ENCODE data around the gene SLC2A13.

Gene SLC2A13

DNA sequence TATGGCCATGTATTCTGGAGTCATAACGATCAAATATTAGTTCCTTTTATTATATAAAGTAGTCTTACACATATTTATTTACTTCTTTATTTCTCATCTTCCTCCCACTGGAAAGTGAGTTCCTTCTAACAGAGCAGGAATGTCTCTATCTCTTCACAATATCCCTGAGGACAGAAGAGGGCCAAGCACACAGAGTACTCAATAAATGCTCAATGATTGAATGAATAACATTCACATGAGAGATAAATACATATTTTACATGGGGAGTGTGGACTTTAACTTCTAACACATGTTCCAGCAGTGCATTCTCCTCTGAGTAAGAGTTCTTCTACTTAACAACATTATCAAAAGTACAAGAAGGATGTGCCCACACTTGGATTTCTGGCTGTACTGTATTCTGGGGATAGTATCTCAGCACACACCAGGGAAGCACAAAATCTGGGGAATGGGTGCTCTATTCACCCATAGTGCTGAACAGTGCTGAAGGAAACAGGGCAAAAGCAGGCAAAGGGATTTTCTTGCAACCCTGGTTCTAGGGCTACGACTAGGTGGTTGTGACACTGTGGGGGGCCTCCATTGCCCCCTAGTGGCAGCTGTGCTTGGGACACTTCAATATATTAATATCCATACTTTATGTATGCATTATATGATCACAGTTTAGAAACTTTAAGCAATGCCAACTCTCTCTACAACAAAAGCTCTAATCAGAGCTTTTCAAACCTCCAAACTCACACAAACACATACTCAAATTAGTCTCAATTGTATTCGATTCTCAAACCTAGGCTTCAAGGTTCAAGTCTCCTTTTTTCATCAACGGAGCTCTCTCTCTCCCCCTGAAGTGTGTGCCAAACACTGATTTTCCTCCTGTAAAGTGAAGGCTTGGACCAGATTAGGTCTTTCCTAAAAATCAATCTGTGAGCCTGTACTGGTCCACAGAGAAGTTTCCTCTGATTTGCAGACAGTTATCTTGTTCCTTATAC, 115.5 kb downstream of the SLC2A13 start:
- DNase-seq (ENCODE audit: low read depth) = peak; percentile 7

- no peak for DNase-seq (ENCODE audit: low read depth)
Observed at GRCh38 chr12:39989501-39989900, 116.4 kb downstream of the SLC2A13 start.

- no peak for DNase-seq (ENCODE audit: low read depth)
Observed at GRCh38 chr12:39988574-39988973, 117.3 kb downstream of the SLC2A13 start.

GRCh38 chr12:39986674-39987073, 119.2 kb downstream of the SLC2A13 start:
- DNase-seq (ENCODE audit: low read depth) = no peak

GRCh38 chr12:39984670-39985069, 121.2 kb downstream of the SLC2A13 start:
- no peak for DNase-seq (ENCODE audit: low read depth)

- no peak for DNase-seq (ENCODE audit: low read depth)
Observed at GRCh38 chr12:39975374-39975918, 130.4 kb downstream of the SLC2A13 start.

GRCh38 chr12:39972119-39972518, 133.8 kb downstream of the SLC2A13 start:
- no peak for DNase-seq (ENCODE audit: low read depth)

- DNase-seq (ENCODE audit: low read depth) = no peak
Observed at GRCh38 chr12:39971348-39971747, 134.5 kb downstream of the SLC2A13 start.

- DNase-seq (ENCODE audit: low read depth) = no peak
Observed at GRCh38 chr12:39966721-39967120, 139.2 kb downstream of the SLC2A13 start.

GRCh38 chr12:39966256-39966655, 139.6 kb downstream of the SLC2A13 start:
- DNase-seq (ENCODE audit: low read depth) = no peak

GRCh38 chr12:39959467-39959866, 146.4 kb downstream of the SLC2A13 start:
- DNase-seq (ENCODE audit: low read depth) = no peak

- DNase-seq (ENCODE audit: low read depth) = no peak
Observed at GRCh38 chr12:39959031-39959430, 146.8 kb downstream of the SLC2A13 start.

DNA sequence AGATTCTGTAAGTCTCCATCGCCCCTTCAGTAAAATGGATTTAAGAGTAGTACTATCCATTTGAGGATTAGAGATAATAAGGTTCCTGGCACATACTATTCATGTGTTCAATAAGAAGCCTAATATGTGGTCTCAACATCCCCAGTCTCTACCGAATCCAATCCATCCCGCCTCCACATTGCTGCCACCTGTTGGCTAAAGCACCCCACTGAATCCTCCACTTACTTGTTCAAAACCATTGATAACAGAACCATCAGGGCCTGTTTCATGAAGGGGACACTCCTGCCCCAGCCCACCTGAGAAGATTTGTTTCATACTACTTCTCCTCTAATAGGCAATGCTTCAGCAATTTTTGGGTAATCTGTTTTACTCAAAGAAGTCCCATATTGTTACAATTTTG, 147.5 kb downstream of the SLC2A13 start:
- no peak for DNase-seq (ENCODE audit: low read depth)

DNA sequence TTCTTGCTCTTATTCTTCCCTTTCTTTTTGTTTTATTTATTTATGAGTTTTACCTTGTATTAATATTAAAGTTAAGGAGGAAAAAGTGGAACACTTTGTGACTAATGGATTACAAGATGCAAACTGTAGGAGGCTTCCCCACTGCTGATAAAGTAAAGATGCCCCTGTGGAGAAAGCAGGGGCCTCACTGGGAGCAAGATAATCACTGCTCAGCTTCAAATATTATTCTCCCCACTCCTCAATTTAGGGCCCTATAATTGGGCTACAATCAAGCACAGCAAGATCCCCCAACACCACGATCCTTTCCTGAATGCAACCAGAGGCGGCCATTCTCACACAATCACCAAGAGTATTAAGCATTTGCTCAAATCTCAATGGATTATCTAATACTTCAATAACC, 149.2 kb downstream of the SLC2A13 start:
- DNase-seq (ENCODE audit: low read depth) = no peak

GRCh38 chr12:39946361-39947280, 159.3 kb downstream of the SLC2A13 start:
- DNase-seq (ENCODE audit: low read depth) = no peak

DNA sequence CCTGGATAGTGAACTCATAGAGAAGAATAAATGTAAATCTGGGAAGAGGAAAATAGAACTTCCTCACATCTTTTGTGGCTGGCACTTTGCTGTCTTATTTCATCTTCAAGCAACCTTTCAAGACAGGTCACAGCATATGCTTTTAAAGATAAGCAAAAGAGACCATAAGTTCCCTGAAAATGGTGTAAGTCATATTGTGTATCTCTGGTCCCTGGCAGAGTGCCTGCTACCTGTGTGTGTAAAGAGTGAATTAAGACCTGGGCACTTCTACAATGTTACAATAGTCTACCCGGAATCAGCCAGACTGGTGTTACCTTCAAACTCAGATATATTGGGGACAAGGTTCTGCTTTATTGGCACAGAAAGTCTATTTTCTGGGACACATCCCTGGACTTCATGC, 168.8 kb downstream of the SLC2A13 start:
- DNase-seq (ENCODE audit: low read depth) = no peak

GRCh38 chr12:39935839-39936238, 170.0 kb downstream of the SLC2A13 start:
- no peak for DNase-seq (ENCODE audit: low read depth)

GRCh38 chr12:39935275-39935674, 170.6 kb downstream of the SLC2A13 start:
- DNase-seq (ENCODE audit: low read depth) = no peak

DNA sequence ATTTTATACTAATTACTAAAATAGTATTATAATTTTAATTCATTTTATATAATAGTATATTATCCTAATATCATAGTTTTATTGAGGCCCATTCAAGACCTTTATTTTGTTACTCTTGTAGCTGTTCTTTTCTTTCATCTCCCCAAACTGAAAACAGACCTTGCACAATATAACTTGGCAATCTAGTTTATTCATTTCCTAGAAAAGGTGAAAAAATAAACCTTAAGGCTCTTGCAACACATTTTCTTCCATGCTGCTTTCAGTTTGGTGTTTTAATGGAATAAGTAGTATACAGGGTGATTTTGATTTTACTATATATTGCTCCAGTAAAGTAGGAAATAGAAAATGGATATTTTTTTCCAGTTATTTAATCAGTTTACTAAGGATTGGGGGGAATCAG, 174.0 kb downstream of the SLC2A13 start:
- no peak for DNase-seq (ENCODE audit: low read depth)

DNA sequence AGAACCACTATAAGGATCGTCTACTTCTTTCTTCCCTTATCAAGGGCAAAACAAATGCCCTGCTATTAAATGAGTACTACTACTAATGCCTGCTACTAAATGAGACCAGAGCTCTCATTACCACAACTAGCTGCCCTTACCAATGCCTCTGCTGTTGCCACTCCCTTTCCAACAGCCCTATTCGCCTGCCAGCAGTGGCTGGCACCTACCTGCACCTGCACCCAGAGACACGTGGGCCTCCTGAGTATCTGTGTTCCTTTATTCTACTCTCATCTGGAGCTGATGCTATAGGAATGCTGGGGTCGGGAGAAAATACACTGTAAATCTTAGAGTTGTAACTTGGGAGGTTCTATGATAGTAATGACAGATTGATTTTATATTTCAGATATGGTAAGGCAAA, 174.7 kb downstream of the SLC2A13 start:
- DNase-seq (ENCODE audit: low read depth) = no peak

- no peak for DNase-seq (ENCODE audit: low read depth)
Observed at GRCh38 chr12:39930101-39930500, 175.8 kb downstream of the SLC2A13 start.

GRCh38 chr12:39928181-39928899, 177.5 kb downstream of the SLC2A13 start:
- no peak for DNase-seq (ENCODE audit: low read depth)

Measured in T-helper 22 cell (primary cell).